Measurements from ENCODE around the gene MACO1.
A peak's percentile ranks its signal among the peaks of the same experiment; 100 is the strongest.

MACO1 gene

GRCh38 chr1:25502957-25503356 is 72.3 kb downstream of the MACO1 start:
- H3K9me3 ChIP-seq (ENCODE audit: low read length) = no peaks in the 10 kb centered on the region
- no peak overlapping the region for H3K4me2 ChIP-seq (ENCODE audit: low read length)
- H3K36me3 ChIP-seq (ENCODE audit: insufficient read depth, low read length) = peaks cover 29% of the 10 kb centered on the region
- H3K27me3 ChIP-seq (ENCODE audit: insufficient read depth, low read length) = no peaks in the 10 kb centered on the region
- no peaks in the 10 kb centered on the region for H3K79me2 ChIP-seq (ENCODE audit: insufficient read depth, low read length)
- no peak overlapping the region for H2AFZ ChIP-seq (ENCODE audit: low read length)
- no peaks in the 10 kb centered on the region for H3K9me2 ChIP-seq (ENCODE audit: low read depth, low read length)
- H3K4me3 ChIP-seq (ENCODE audit: low read depth, low read length, poor library complexity, severe bottlenecking) = no peak overlapping the region
- H3K9ac ChIP-seq (ENCODE audit: low read length) = no peak overlapping the region
- TF ChIP-seq EZH2 (IDR thresholded peaks at IDR 0.05; ENCODE audit: borderline replicate concordance, low read length) (no peak), CTCF (IDR thresholded peaks at IDR 0.05; ENCODE audit: low read length) (no peak)
- no peak overlapping the region for H3K27ac ChIP-seq (ENCODE audit: low read depth, low read length, poor library complexity, severe bottlenecking)
- no peaks in the 10 kb centered on the region for H4K20me1 ChIP-seq (ENCODE audit: insufficient read depth, low read length)
- H3K4me1 ChIP-seq (ENCODE audit: insufficient read depth, low read length, severe bottlenecking) = no peaks in the 10 kb centered on the region
- no peaks in the 10 kb centered on the region for H3F3A ChIP-seq (ENCODE audit: insufficient read depth, low read length)

- no peaks in the 10 kb centered on the region for H3K9me3 ChIP-seq (ENCODE audit: low read length)
- peaks cover 21% of the 10 kb centered on the region for H3K36me3 ChIP-seq (ENCODE audit: insufficient read depth, low read length)
- no peaks in the 10 kb centered on the region for H3K79me2 ChIP-seq (ENCODE audit: insufficient read depth, low read length)
- no peaks in the 10 kb centered on the region for H4K20me1 ChIP-seq (ENCODE audit: insufficient read depth, low read length)
- H3K9me2 ChIP-seq (ENCODE audit: low read depth, low read length) = no peaks in the 10 kb centered on the region
- no peaks in the 10 kb centered on the region for H3K27me3 ChIP-seq (ENCODE audit: insufficient read depth, low read length)
- TF ChIP-seq CTCF (IDR thresholded peaks at IDR 0.05; ENCODE audit: low read length) (peak; percentile 83), EZH2 (IDR thresholded peaks at IDR 0.05; ENCODE audit: borderline replicate concordance, low read length) (no peak)
- H2AFZ ChIP-seq (ENCODE audit: low read length) = no peak overlapping the region
- no peaks in the 10 kb centered on the region for H3F3A ChIP-seq (ENCODE audit: insufficient read depth, low read length)
- H3K9ac ChIP-seq (ENCODE audit: low read length) = no peak overlapping the region
- H3K27ac ChIP-seq (ENCODE audit: low read depth, low read length, poor library complexity, severe bottlenecking) = no peak overlapping the region
- no peak overlapping the region for H3K4me3 ChIP-seq (ENCODE audit: low read depth, low read length, poor library complexity, severe bottlenecking)
- no peak overlapping the region for H3K4me2 ChIP-seq (ENCODE audit: low read length)
- H3K4me1 ChIP-seq (ENCODE audit: insufficient read depth, low read length, severe bottlenecking) = no peaks in the 10 kb centered on the region
These were observed 73.1 kb downstream of the MACO1 start for GRCh38 chr1:25503551-25504426.

GRCh38 chr1:25504706-25505595 is 74.3 kb downstream of the MACO1 start:
- Histone ChIP-seq H3K4me3 (ENCODE audit: low read depth, low read length, poor library complexity, severe bottlenecking) (no peak overlapping the region), H3K27me3 (ENCODE audit: insufficient read depth, low read length) (no peaks in the 10 kb centered on the region), H2AFZ (ENCODE audit: low read length) (no peak overlapping the region), H3K4me1 (ENCODE audit: insufficient read depth, low read length, severe bottlenecking) (no peaks in the 10 kb centered on the region), H3K9me3 (ENCODE audit: low read length) (no peaks in the 10 kb centered on the region), H4K20me1 (ENCODE audit: insufficient read depth, low read length) (no peaks in the 10 kb centered on the region), H3K79me2 (ENCODE audit: insufficient read depth, low read length) (no peaks in the 10 kb centered on the region), H3K27ac (ENCODE audit: low read depth, low read length, poor library complexity, severe bottlenecking) (no peak overlapping the region), H3K9me2 (ENCODE audit: low read depth, low read length) (no peaks in the 10 kb centered on the region), H3K4me2 (ENCODE audit: low read length) (no peak overlapping the region), H3F3A (ENCODE audit: insufficient read depth, low read length) (no peaks in the 10 kb centered on the region), H3K9ac (ENCODE audit: low read length) (no peak overlapping the region), H3K36me3 (ENCODE audit: insufficient read depth, low read length) (peaks cover 15% of the 10 kb centered on the region; the same call in 1 of the 2 replicates)
- no peak for TF ChIP-seq EZH2 (IDR thresholded peaks at IDR 0.05; ENCODE audit: borderline replicate concordance, low read length)
- no peak for TF ChIP-seq CTCF (IDR thresholded peaks at IDR 0.05; ENCODE audit: low read length)
